NB4 (cell line): ENCODE results near the gene USP9X.

Experiments used
- CTCF ChIP-seq: IDR thresholded peaks from one replicate; pipeline ENCODE4 v1.5.1; 2012; ENCODE audit warnings: low read depth, low read length
- MAX ChIP-seq: IDR thresholded peaks from 2 replicates; pipeline ENCODE4 v1.6.1; 2011; ENCODE audit warnings: low read depth, low read length
- MYC ChIP-seq: IDR thresholded peaks from 2 replicates; pipeline ENCODE4 v1.6.1; 2011; ENCODE audit warnings: low read depth, low read length
- POLR2A ChIP-seq: IDR thresholded peaks from 2 replicates; pipeline ENCODE4 v1.6.1; 2011; ENCODE audit warnings: mild to moderate bottlenecking; ENCODE audit not compliant: insufficient read length; ENCODE audit errors: extremely low read depth

DNA sequence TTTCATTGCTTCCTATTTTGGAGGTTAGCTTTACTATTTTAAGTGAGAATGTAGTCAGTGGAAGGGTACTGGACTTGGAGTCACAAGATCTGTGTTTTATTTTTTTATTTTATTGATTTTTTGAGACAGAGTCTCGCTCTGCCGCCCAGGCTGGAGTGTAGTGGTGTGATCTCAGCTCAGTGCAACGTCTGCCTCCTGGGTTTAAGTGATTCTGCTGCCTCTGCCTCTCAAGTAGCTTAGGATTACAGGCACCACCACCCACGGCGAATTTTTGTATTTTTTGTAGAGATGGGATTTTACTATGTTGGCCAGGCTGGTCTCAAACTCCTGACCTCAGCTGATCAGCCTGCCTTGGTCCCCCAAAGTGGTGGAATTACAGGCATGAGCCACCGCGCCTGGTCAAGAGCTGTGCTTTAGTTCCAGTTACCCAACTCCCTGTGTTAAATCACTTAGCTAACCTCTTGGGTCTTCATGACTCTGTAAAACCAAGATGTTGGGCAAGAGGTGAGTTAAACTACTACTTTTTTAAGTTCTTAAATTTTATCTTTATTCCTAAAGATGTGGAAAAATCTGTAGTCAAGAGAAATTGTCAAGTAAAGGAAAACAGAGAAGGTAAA lies 11.2 kb downstream of the USP9X start:
- TF ChIP-seq MAX (no peak), CTCF (no peak), MYC (no peak), POLR2A (no peak)
